Liver (tissue), 9 donors: ENCODE measurements around the gene PAQR7. TPM values are rescaled to one million over a fixed set of nuclear protein-coding genes. Genes with fewer than 3 reads are reported as not detected.

ENCODE experiments used
- DNase-seq: peaks from one replicate; pipeline ENCODE4 v3.0.0-alpha.2; 2017; ENCODE audit warnings: low spot score
- H3K27ac ChIP-seq, 2 donors: one replicate each; pipeline ENCODE4 v1.7.0; 2013; ENCODE audit warnings: inconsistent platforms in 2 of 2, low read length in 2 of 2, control low read depth in 1 of 2, low read depth in 1 of 2, mild to moderate bottlenecking in 1 of 2
- H3K27me3 ChIP-seq, 4 donors: one replicate each; pipeline versions ENCODE4 v1.6.1 to v1.7.0; 2013; ENCODE audit warnings: low read length in 3 of 4, inconsistent platforms in 1 of 4, mild to moderate bottlenecking in 1 of 4, moderate library complexity in 1 of 4; ENCODE audit not compliant: control insufficient read depth in 4 of 4, insufficient read depth in 4 of 4
- H3K36me3 ChIP-seq, 4 donors: one replicate each; pipeline versions ENCODE4 v1.6.1 to v1.7.0; 2013; ENCODE audit warnings: low read length in 3 of 4, mild to moderate bottlenecking in 3 of 4, low read depth in 1 of 4, moderate library complexity in 1 of 4; ENCODE audit not compliant: control insufficient read depth in 4 of 4, insufficient read depth in 3 of 4
- H3K4me1 ChIP-seq, 4 donors: one replicate each; pipeline versions ENCODE4 v1.6.1 to v1.7.0; 2013; ENCODE audit warnings: low read length in 3 of 4, mild to moderate bottlenecking in 3 of 4, moderate library complexity in 1 of 4; ENCODE audit not compliant: control insufficient read depth in 4 of 4, insufficient read depth in 4 of 4
- H3K4me3 ChIP-seq, 3 donors: one replicate each; pipeline versions ENCODE4 v1.6.1 to v1.7.0; 2013; ENCODE audit warnings: low read length in 3 of 3, control low read depth in 1 of 3, low read depth in 1 of 3, mild to moderate bottlenecking in 1 of 3
- H3K9ac ChIP-seq, 2 donors: one replicate each; pipeline ENCODE4 v1.7.0; 2013; ENCODE audit warnings: low read length in 2 of 2, mild to moderate bottlenecking in 2 of 2, moderate library complexity in 2 of 2, control low read depth in 1 of 2, low read depth in 1 of 2
- H3K9me3 ChIP-seq, 4 donors: one replicate each; pipeline versions ENCODE4 v1.6.1 to v1.7.0; 2013; ENCODE audit warnings: low read length in 3 of 4; ENCODE audit not compliant: control insufficient read depth in 4 of 4
- EGR1 ChIP-seq, 2 donors: IDR thresholded peaks; 2 replicates each; pipeline ENCODE4 v1.6.1; 2016 to 2018; ENCODE audit warnings: antibody characterized with exemption in 2 of 2, low read depth in 2 of 2
- FOXA1 ChIP-seq: IDR thresholded peaks from 2 replicates; pipeline ENCODE4 v1.6.1; 2016; ENCODE audit warnings: antibody characterized with exemption
- FOXA2 ChIP-seq: IDR thresholded peaks from 2 replicates; pipeline ENCODE4 v1.6.1; 2016; ENCODE audit warnings: antibody characterized with exemption
- GABPA ChIP-seq, 2 donors: IDR thresholded peaks in 1 of 2; conservative IDR thresholded peaks in 1 of 2; 2 replicates each; pipeline ENCODE4 v1.6.1; 2016; ENCODE audit warnings: antibody characterized with exemption in 2 of 2, mild to moderate bottlenecking in 1 of 2, moderate library complexity in 1 of 2
- HNF4G ChIP-seq: IDR thresholded peaks from 2 replicates; pipeline ENCODE4 v1.6.1; 2016; ENCODE audit warnings: antibody characterized with exemption
- JUND ChIP-seq, 2 donors: IDR thresholded peaks; 2 replicates each; pipeline ENCODE4 v1.6.1; 2016; ENCODE audit warnings: antibody characterized with exemption in 2 of 2
- MAX ChIP-seq: IDR thresholded peaks from 2 replicates; pipeline ENCODE4 v1.6.1; 2016; ENCODE audit warnings: antibody characterized with exemption
- NR2F2 ChIP-seq: IDR thresholded peaks from 2 replicates; pipeline ENCODE4 v1.6.1; 2016; ENCODE audit warnings: antibody characterized with exemption
- RAD21 ChIP-seq, 2 donors: IDR thresholded peaks; 2 replicates each; pipeline ENCODE4 v1.6.1; 2016; ENCODE audit warnings: antibody characterized with exemption in 2 of 2, mild to moderate bottlenecking in 2 of 2
- REST ChIP-seq: IDR thresholded peaks from 2 replicates; pipeline ENCODE4 v1.6.1; 2016; ENCODE audit warnings: antibody characterized with exemption, mild to moderate bottlenecking
- RXRA ChIP-seq, 2 donors: IDR thresholded peaks; 2 replicates each; pipeline ENCODE4 v1.6.1; 2017 to 2018; ENCODE audit warnings: antibody characterized with exemption in 2 of 2, mild to moderate bottlenecking in 1 of 2
- SP1 ChIP-seq: IDR thresholded peaks from 2 replicates; pipeline ENCODE4 v1.6.1; 2018; ENCODE audit warnings: antibody characterized with exemption, mild to moderate bottlenecking
- TAF1 ChIP-seq: conservative IDR thresholded peaks from 2 replicates; pipeline ENCODE4 v1.6.1; 2016; ENCODE audit warnings: antibody characterized with exemption, mild to moderate bottlenecking
- YY1 ChIP-seq: IDR thresholded peaks from 2 replicates; pipeline ENCODE4 v1.6.1; 2016; ENCODE audit warnings: antibody characterized with exemption, mild to moderate bottlenecking
- ZBTB33 ChIP-seq: IDR thresholded peaks from 2 replicates; pipeline ENCODE4 v1.6.1; 2016; ENCODE audit warnings: antibody characterized with exemption
- WGBS: extraction: QIAGEN DNeasy Blood & Tissue Kit; methylation state at CpG from one replicate; pipeline ENCODE4 v1.1.7; 2013; 5-methylcytosine and 5-hydroxymethylcytosine counted together
- polyA plus RNA-seq, 2 donors: library from polyadenylated mRNA; stranded (reverse) in 1 of 2; unstranded in 1 of 2; fragments of 200-250 nt in 1 of 2; fragments of >200 nt in 1 of 2; fragmentation: Nextera tagmentation in 1 of 2; extraction: Ambion mirVana in 1 of 2; gene quantifications; one replicate each; pipeline versions ENCODE4 v1.2.1 to v1.2.3, GENCODE V29; 2013 to 2015
- total RNA-seq, 2 donors: library from RNA; depleted of rRNA; stranded (reverse); fragments of >200 nt; gene quantifications; one replicate each; pipeline ENCODE4 v1.2.3, GENCODE V29; 2014
- TF ChIP-seq, protein P1 (sequence below): IDR thresholded peaks from 2 replicates; pipeline ENCODE4 v1.6.1; 2016; ENCODE audit warnings: antibody characterized with exemption
- TF ChIP-seq, protein P2 (sequence below): fragments of 150-350 bp; IDR thresholded peaks from 2 replicates; pipeline ENCODE4 v1.5.1; 2017; ENCODE audit warnings: improper control_type of control experiment, low read depth, low read length; ENCODE audit not compliant: missing input control
- donor health status: healthy.
- donor health status: healthy.
- donor health status: healthy.
- donor health status: healthy.
- donor health status: healthy.

Gene PAQR7
- total and polyA plus RNA-seq, 4 donors, result 1.5 to 9.0 (median 1.8) TPM

DNA sequence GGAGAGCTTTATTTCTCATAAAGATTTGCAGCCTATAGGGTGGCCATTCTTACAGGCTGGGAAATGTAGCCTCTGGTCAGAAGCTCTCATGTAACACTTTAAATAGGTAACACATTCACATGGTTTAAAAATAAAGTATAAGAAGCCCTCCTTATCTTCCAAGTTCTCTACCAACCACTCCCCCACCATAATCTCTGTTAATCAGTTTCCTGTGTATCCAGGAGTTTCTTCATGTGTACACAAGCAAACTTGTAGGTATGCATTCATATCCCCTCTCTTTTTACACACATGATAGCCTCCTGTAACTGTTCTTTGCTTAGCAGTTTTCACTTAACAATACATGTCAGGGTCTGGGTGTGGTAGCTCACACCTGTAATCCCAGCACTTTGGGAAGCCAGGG is 35.7 kb upstream of the PAQR7 start:
- H3K27ac ChIP-seq, result no peak overlapping the region
- H3K27me3 ChIP-seq, result no peaks in the 10 kb centered on the region
- no peak overlapping the region for H3K9ac ChIP-seq
- DNase-seq, result no peak
- H3K4me1 ChIP-seq, result peaks cover 0 to 7% (median 4%) of the 10 kb centered on the region in 4 donors
- no peak overlapping the region for H3K4me3 ChIP-seq
- TF ChIP-seq YY1, result no peak
- no peak for TF ChIP-seq ZBTB33
- no peak for TF ChIP-seq SP1
- no peak for TF ChIP-seq EGR1 (IDR thresholded peaks at IDR 0.05; ENCODE audit: low read depth in 2 of 2)
- TF ChIP-seq, protein P1, sequence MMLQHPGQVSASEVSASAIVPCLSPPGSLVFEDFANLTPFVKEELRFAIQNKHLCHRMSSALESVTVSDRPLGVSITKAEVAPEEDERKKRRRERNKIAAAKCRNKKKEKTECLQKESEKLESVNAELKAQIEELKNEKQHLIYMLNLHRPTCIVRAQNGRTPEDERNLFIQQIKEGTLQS, result no peak
- no peak for TF ChIP-seq MAX
- no peak for TF ChIP-seq FOXA2
- TF ChIP-seq RAD21 (IDR thresholded peaks at IDR 0.05), result no peak
- no peak for TF ChIP-seq TAF1
- no peak for TF ChIP-seq HNF4G
- no peak for TF ChIP-seq JUND (IDR thresholded peaks at IDR 0.05)
- no peaks in the 10 kb centered on the region for H3K36me3 ChIP-seq
- H3K9me3 ChIP-seq, result no peaks in the 10 kb centered on the region

DNA sequence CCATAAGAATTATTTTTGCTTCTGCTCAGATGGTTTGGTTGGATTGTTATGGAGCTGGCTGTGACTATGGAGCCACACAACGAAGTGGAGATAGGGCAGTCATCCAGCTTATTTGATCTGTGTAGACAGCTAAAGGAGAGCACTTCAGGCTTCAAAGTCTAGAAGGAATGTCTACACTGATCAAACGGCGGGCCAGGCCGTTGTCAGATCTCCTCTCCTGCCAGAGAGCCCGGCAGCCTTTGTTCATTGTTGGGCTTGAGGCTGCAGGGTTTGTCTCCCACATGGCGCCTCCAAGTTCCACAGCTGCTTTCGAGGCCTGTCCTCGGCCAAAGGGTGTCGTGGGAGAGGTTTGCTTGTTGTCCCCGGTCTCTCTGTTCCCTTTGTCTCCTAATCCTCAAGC is 33.5 kb upstream of the PAQR7 start:
- H3K9ac ChIP-seq, result no peak overlapping the region
- no peaks in the 10 kb centered on the region for H3K36me3 ChIP-seq
- WGBS, result 69% methylated on average over 10 of the region's 10 CpGs
- H3K4me1 ChIP-seq, result peaks cover 7 to 21% (median 14%) of the 10 kb centered on the region in 4 donors
- no peaks in the 10 kb centered on the region for H3K27me3 ChIP-seq
- H3K4me3 ChIP-seq, result no peak overlapping the region
- TF ChIP-seq HNF4G (no peak), RXRA (IDR thresholded peaks at IDR 0.05) (no peak), RAD21 (IDR thresholded peaks at IDR 0.05) (no peak), SP1 (no peak), TAF1 (no peak), ZBTB33 (no peak), REST (no peak), FOXA2 (no peak), EGR1 (IDR thresholded peaks at IDR 0.05; ENCODE audit: low read depth in 2 of 2) (no peak), YY1 (no peak), NR2F2 (no peak), FOXA1 (no peak), GABPA (IDR thresholded peaks at IDR 0.05 in 1 of 2, conservative IDR thresholded peaks at IDR 0.05 in 1 of 2) (no peak)
- TF ChIP-seq, protein P1, result no peak
- TF ChIP-seq, protein P2, sequence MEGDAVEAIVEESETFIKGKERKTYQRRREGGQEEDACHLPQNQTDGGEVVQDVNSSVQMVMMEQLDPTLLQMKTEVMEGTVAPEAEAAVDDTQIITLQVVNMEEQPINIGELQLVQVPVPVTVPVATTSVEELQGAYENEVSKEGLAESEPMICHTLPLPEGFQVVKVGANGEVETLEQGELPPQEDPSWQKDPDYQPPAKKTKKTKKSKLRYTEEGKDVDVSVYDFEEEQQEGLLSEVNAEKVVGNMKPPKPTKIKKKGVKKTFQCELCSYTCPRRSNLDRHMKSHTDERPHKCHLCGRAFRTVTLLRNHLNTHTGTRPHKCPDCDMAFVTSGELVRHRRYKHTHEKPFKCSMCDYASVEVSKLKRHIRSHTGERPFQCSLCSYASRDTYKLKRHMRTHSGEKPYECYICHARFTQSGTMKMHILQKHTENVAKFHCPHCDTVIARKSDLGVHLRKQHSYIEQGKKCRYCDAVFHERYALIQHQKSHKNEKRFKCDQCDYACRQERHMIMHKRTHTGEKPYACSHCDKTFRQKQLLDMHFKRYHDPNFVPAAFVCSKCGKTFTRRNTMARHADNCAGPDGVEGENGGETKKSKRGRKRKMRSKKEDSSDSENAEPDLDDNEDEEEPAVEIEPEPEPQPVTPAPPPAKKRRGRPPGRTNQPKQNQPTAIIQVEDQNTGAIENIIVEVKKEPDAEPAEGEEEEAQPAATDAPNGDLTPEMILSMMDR, result no peak
- H3K9me3 ChIP-seq, result no peaks in the 10 kb centered on the region
- DNase-seq, result no peak
- H3K27ac ChIP-seq, result no peak overlapping the region
